ENCODE measurements around the gene MYBPC3.

DNA sequence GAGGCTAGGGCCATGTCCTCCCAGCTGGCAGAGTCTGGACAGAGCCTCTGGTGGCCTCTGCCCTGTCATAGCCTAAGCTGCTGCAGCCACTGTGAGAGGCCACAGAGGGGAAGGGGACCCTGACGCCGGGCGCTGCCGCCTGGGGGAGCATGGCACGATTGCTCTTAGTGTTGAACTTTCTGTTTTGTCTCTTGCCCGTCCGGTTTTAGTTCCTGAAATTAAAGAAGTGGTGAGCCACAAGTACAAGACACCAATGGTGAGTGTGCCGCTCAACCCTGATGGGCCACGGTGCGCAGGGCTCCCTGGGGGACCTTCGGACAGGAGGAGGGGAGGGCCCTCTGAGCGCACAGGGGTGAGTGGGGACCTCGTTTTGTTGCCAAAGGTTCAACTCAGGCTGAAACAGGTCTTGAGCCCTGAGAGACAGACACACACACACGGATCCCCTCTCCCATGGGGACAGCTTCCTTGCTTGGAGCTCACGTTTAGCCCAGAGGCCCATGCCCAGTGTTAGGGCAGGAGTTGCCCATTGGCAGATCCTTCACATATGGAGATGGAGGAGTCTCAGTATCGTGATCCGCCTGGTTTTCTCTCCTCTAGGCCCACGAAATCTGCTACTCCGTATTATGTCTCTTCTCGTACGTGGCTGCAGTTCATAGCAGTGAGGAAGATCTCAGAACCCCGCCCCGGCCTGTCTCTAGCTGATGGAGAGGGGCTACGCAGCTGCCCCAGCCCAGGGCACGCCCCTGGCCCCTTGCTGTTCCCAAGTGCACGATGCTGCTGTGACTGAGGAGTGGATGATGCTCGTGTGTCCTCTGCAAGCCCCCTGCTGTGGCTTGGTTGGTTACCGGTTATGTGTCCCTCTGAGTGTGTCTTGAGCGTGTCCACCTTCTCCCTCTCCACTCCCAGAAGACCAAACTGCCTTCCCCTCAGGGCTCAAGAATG, 23.8 kb downstream of the MYBPC3 start:
- TF ChIP-seq, protein P1, sequence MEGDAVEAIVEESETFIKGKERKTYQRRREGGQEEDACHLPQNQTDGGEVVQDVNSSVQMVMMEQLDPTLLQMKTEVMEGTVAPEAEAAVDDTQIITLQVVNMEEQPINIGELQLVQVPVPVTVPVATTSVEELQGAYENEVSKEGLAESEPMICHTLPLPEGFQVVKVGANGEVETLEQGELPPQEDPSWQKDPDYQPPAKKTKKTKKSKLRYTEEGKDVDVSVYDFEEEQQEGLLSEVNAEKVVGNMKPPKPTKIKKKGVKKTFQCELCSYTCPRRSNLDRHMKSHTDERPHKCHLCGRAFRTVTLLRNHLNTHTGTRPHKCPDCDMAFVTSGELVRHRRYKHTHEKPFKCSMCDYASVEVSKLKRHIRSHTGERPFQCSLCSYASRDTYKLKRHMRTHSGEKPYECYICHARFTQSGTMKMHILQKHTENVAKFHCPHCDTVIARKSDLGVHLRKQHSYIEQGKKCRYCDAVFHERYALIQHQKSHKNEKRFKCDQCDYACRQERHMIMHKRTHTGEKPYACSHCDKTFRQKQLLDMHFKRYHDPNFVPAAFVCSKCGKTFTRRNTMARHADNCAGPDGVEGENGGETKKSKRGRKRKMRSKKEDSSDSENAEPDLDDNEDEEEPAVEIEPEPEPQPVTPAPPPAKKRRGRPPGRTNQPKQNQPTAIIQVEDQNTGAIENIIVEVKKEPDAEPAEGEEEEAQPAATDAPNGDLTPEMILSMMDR (conservative IDR thresholded peaks at IDR 0.05; ENCODE audit: low read length) = no peak
- no peak for TF ChIP-seq EZH2phosphoT487 (IDR thresholded peaks at IDR 0.05; ENCODE audit: borderline replicate concordance)

All from Loucy (cell line).